Measurements from ENCODE around the gene RANBP3. TPM values are rescaled to one million over a fixed set of nuclear protein-coding genes. Genes with fewer than 3 reads are reported as not detected.

The RANBP3 gene
- total and polyA plus RNA-seq, 2 of the 8 experiments (the other 6 are each of a cell fraction or from before 2014, with no cell fraction given) = 95.4 to 122 TPM

- Histone ChIP-seq H2BK12ac (ENCODE audit: low read depth, low read length) (peak overlapping the region; percentile 44; the same call in 1 of the 2 replicates), H4K8ac (ENCODE audit: extremely low read depth, insufficient read depth, low read length) (no peak overlapping the region), H4K91ac (replicated peaks; ENCODE audit: insufficient read length, low read length) (peak overlapping the region; percentile 22), H3K27ac (ENCODE audit: low read depth, low read length) (0 out of 2 replicates have a peak overlapping the region, but pooled peaks have one; percentile 40), H2BK5ac (ENCODE audit: low read depth, low read length) (no peak overlapping the region), H4K5ac (ENCODE audit: insufficient read length, low read depth, low read length) (peak overlapping the region; percentile 10), H3K56ac (replicated peaks; ENCODE audit: insufficient read length, low read depth, low read length) (no peak overlapping the region), H2AFZ (ENCODE audit: low read length) (peak overlapping the region; percentile 92; the same call in 1 of the 2 replicates), H3K36me3 (ENCODE audit: control insufficient read depth in 2 of 4, insufficient read depth in 4 of 4, low read length in 3 of 4) (no peaks in the 10 kb centered on the region), H3K23me2 (ENCODE audit: low read depth, low read length) (no peaks in the 10 kb centered on the region; the same call in 1 of the 2 replicates), H3K9me3 (ENCODE audit: insufficient read depth in 2 of 2, low read depth in 1 of 2, low read length in 1 of 2) (0 out of 4 replicates have a peak, but pooled peaks cover 0 to 2% of the 10 kb centered on the region in 2 experiments), H2BK120ac (replicated peaks; ENCODE audit: low read depth, low read length) (no peak overlapping the region), H3K4me2 (ENCODE audit: insufficient read depth in 1 of 2, low read depth in 2 of 2, low read length in 2 of 2) (0 out of 4 replicates have a peak overlapping the region, but pooled peaks of 1 of the 2 experiments have one; percentile 59), H3K79me1 (ENCODE audit: low read depth, low read length) (no peaks in the 10 kb centered on the region), H3K27me3 (replicated peaks in 1 of 4; ENCODE audit: control insufficient read depth in 3 of 4, extremely low read depth in 1 of 4, insufficient read depth in 3 of 4, low read length in 3 of 4) (peaks cover 0 to 3% (median 0%) of the 10 kb centered on the region in 4 experiments; a peak in 3 of 7 replicates), H3K18ac (ENCODE audit: extremely low read depth, low read length) (0 out of 2 replicates have a peak overlapping the region, but pooled peaks have one; percentile 36), H3K4me3 (ENCODE audit: extremely low read depth in 1 of 4, insufficient read depth in 2 of 4, low read depth in 3 of 4, low read length in 4 of 4) (no peak overlapping the region), H3K4me1 (replicated peaks in 1 of 4; ENCODE audit: control insufficient read depth in 3 of 4, insufficient read depth in 4 of 4, low read length in 3 of 4) (peaks cover 0 to 5% (median 0%) of the 10 kb centered on the region in 4 experiments; a peak in 4 of 7 replicates), H3K4ac (replicated peaks; ENCODE audit: insufficient read length, low read depth, low read length) (no peak overlapping the region), H4K20me1 (replicated peaks in 1 of 2; ENCODE audit: control insufficient read depth in 1 of 2, insufficient read depth in 2 of 2, low read length in 2 of 2) (no peaks in the 10 kb centered on the region), H2AK5ac (ENCODE audit: low read depth, low read length) (no peak overlapping the region), H3K23ac (ENCODE audit: insufficient read length) (no peak overlapping the region), H2BK15ac (ENCODE audit: low read length) (no peak overlapping the region), H3K9ac (replicated peaks in 1 of 4; ENCODE audit: extremely low read depth in 1 of 4, low read depth in 3 of 4, low read length in 3 of 4) (no peak overlapping the region), H2BK20ac (ENCODE audit: low read length) (no peak overlapping the region), H3K79me2 (ENCODE audit: control insufficient read depth in 1 of 2, insufficient read depth in 2 of 2, low read length in 2 of 2) (no peaks in the 10 kb centered on the region), H3K14ac (ENCODE audit: insufficient read length) (no peak overlapping the region)
- CTCF ChIA-PET (ENCODE audit: partially characterized antibody) = interaction anchor here (0.7 to 13.2 kb wide), 10 partner anchors 9 to 545 kb away, joined by 3 to 306 read pairs (median 12); partner anchors contain the start of gene RANBP3
- POLR2A ChIA-PET (ENCODE audit: partially characterized antibody) = interaction anchor here (0.9 to 2.8 kb wide), 6 partner anchors 10 to 161 kb away, joined by 3 to 16 read pairs (median 4); partner anchors contain the start of gene RANBP3
- no peak for FAIRE-seq
- no peak for DNase-seq (ENCODE audit: low read depth in 1 of 2, low spot score in 2 of 2)
- WGBS, 2 experiments (ENCODE audit: extremely low coverage in 1 of 2, insufficient coverage in 1 of 2, insufficient read length in 1 of 2, insufficient replicate concordance in 2 of 2, low coverage in 1 of 2, low lambda C conversion rate in 2 of 2, missing lambda C conversion rate in 1 of 2) = 89% methylated on average over 8 of the region's 8 CpGs; no CpG with 5 or more reads in 1 of the 2 experiments
- TF ChIP-seq BACH1 (IDR thresholded peaks at IDR 0.05; ENCODE audit: low read length) = no peak
- no peak for TF ChIP-seq SP1 (IDR thresholded peaks at IDR 0.05; ENCODE audit: low read depth, low read length)
- TF ChIP-seq SP2 (IDR thresholded peaks at IDR 0.05; ENCODE audit: low read length) = no peak
- TF ChIP-seq KDM4A (IDR thresholded peaks at IDR 0.05; ENCODE audit: low read depth, low read length, severe bottlenecking) = no peak
- no peak for TF ChIP-seq SIX5 (IDR thresholded peaks at IDR 0.05; ENCODE audit: low read depth, low read length)
- no peak for TF ChIP-seq SAP30 (IDR thresholded peaks at IDR 0.05; ENCODE audit: insufficient read depth, insufficient replicate concordance, low read length)
- TF ChIP-seq CBX8 (IDR thresholded peaks at IDR 0.05; ENCODE audit: borderline replicate concordance, low read depth, low read length) = no peak
- TF ChIP-seq SUZ12 (IDR thresholded peaks at IDR 0.05; ENCODE audit: low read length) = no peak
- TF ChIP-seq RNF2 (IDR thresholded peaks at IDR 0.05; ENCODE audit: borderline replicate concordance, low read depth, low read length, missing control alignments, poor library complexity, severe bottlenecking) = no peak
- no peak for TF ChIP-seq POLR2A (IDR thresholded peaks at IDR 0.05; ENCODE audit: control extremely low read depth in 1 of 2, low read depth in 2 of 2, low read length in 2 of 2)
- TF ChIP-seq ASH2L (IDR thresholded peaks at IDR 0.05; ENCODE audit: low read length) = no peak
- TF ChIP-seq EGR1 (IDR thresholded peaks at IDR 0.05; ENCODE audit: borderline replicate concordance, low read depth, low read length) = no peak
Measured at GRCh38 chr19:5989388-5990074, 11.6 kb upstream of the RANBP3 start.

Measured in H1 (cell line).